ENCODE data around the gene TOMM5.

TOMM5 gene

GRCh38 chr9:37539634-37540033, 52.8 kb downstream of the TOMM5 start:
- no peak for DNase-seq
- TF ChIP-seq CTCF (IDR thresholded peaks at IDR 0.05; ENCODE audit: low read depth, low read length): no peak
- no peak overlapping the region for H3K4me3 ChIP-seq (ENCODE audit: low read depth, low read length)
- H3K9me3 ChIP-seq: no peaks in the 10 kb centered on the region
- no peaks in the 10 kb centered on the region for H3K27me3 ChIP-seq
- H3K4me1 ChIP-seq: no peaks in the 10 kb centered on the region
- H3K36me3 ChIP-seq: peaks cover 61% of the 10 kb centered on the region

All from BE2C (cell line).